SHP77 treated with DMSO at 0.1 percent for 48 hours (cell line): ENCODE measurements around the gene HERC2.
"Not testable (repeated sequence)": the region's sequence is repeated elsewhere in the genome, so short reads cannot be mapped to it uniquely, and the experiment has no call there.

Experiments used
- DNase-seq: peaks from one replicate; lab custom pipeline; 2025; lab: John Stamatoyannopoulos, UW

HERC2 gene

DNA sequence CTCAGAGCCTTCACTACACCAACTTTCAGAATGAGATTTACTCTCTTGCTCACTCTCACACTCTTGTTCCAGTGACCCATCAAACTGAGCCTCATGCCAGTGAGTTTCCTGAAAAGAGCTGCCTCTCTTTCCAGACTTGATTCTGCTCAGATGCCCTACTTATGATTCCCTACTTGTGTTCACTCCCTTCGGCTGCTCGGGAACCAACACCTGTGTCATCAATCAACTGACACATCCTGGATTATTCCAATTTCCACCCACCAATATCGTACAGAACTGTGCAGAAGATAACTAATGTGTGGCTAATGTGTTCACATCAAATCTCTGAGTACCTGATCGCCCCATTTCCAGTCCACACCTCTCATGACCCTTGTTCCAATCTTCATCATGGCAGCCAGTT, 100.3 kb downstream of the HERC2 start:
- DNase-seq, result not testable (repeated sequence)

DNA sequence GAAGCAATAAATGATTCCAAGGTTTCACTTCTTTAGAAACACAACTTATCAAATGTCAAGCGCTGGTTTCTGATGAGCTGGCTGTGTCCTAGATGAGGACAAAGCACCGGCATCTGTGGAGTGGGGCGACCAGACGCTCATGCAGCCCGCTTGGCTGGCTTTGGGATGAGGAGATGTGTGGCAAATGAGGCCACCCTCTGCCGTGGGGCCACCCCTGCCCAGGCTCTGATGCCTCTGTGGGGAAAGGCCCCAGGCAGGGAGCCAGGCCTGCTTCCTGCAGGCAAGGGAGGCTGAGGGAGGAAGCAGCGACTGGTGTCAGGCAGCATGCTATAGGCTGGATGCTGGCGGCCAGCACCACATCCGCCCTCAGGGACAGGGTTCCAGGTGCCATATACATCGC, 102.9 kb downstream of the HERC2 start:
- no peak for DNase-seq

DNA sequence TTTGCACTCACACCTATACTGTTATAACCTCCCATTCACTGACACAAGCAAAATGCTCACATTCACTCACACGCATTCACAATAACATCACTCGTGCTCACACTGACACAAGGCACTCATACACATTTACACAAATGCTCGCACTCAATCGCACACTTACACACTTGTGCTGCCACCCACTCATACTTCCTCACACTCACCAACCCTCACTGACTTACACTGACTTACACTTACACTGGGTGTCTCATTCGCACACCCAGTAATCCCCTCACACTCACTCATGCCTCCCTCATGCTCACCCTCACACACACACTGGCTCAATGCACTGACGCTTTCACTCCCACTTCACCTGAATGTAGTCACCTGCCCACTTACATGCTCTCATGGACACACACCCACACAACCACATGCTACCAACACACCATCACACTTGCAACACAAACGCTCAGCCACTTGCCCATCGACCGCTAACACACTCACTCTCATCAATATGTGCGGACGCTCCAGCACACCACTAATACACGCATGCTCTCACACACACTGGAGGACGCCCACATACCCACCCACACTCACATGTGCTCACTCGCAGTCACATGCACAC, 104.9 kb downstream of the HERC2 start:
- not testable (repeated sequence) for DNase-seq

DNA sequence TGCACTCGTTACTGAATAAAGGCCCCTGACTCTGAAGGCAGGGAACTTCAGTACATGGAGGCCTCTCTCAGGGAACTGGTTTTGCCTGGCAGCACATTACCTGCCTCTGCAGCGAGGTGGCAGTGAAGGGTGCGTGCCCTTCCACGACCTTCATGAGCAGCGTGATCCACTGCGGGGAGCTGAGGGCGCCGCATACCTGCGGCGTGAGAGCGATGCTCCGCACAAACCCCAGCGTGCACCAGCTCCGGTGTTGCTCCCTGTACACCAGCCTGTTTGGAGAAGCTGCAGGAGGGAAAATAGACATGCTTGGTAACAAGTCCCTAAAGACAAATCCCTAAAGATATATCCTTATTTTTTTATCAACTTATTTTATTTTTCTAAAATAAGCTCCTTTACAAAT, 106.5 kb downstream of the HERC2 start:
- DNase-seq, result not testable (repeated sequence)

DNA sequence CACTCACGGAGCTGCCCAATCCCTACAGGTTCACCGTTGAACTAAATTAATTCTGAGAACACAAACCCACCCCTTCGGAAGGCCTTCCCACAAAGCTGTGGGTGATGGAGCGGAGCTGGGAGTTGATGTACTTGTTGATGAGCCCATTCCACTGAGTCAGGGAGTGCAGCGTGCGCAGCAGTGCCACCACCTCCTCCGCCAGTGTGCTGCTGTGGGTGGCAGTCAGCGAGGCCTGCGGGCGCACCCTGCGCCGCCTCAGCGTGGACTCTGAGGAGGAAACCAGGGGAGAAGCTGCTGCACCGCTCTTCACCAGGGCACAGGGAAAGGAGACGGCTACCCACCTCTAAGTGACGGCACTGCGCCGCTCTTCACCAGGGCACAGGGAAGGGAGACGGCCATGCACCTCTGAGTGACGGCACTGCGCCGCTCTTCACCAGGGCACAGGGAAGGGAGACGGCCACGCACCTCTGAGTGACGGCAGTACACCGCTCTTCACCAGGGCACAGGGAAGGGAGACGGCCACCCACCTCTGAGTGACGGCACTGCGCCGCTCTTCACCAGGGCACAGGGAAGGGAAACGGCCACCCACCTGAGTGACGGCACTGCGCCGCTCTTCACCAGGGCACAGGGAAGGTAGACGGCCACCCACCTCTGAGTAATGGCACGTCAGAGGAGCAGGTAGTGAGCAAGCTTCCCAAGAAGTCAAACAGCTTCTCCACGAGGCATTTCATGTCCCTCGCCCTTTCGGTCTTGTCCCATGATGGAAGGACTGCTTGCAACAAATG, 107.8 kb downstream of the HERC2 start:
- DNase-seq, result not testable (repeated sequence)

DNA sequence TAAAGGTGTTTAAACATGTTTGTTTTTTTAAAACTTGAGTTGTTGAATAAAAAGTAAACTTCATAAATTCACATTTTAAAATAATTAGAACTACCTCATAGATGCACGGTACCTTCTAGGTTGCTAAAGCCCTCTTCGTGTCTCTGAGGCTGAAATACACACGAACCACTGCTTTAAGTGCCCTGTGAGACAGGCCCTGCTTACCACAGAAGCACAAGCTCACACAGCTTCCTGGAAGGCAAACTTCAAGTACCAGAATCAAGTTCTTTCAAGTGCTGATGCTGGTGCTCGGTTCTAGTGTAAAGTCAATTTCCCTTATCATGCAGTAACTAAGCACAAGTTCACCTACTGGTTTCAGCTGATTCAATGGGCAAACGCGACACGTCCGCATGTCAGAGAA, 108.6 kb downstream of the HERC2 start:
- not testable (repeated sequence) for DNase-seq

DNA sequence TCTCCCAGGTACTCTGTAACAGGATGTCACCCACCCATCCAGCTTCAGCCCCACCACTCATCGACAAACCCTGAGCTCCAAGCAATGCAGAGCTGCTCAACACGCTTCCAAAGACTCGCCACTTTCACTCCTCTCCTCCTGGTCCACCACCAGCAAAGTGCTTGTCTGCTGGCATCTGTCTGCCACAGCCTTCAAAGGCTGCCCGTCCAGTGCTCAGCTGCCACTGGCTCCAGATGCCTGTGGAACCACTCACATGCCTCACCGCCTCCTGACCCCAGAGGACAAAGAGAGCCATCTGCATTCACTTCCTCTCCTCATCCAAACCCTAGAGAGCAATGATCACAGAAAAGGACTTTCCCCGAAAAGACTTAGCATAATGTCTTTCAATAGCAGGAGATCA, 113.4 kb downstream of the HERC2 start:
- no peak for DNase-seq

DNA sequence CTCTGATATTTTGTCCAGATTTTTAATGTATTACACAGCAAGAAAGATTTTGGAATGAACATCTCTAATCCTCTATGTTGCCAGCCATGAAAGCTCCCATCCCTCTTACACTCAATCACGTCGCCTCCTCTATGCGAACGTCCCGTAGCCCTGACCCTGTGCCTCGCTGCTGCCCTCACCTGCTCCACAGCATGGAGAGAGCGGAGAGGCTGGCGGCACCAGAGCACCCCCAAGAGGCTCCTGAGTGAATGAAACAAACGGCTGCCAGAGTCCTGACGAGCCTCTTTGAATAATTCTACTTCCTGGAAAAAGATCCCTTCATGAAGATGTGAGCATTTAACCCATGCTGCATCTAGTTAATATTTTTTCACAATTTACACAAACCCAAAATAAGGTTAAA, 116.3 kb downstream of the HERC2 start:
- DNase-seq, result not testable (repeated sequence)

DNA sequence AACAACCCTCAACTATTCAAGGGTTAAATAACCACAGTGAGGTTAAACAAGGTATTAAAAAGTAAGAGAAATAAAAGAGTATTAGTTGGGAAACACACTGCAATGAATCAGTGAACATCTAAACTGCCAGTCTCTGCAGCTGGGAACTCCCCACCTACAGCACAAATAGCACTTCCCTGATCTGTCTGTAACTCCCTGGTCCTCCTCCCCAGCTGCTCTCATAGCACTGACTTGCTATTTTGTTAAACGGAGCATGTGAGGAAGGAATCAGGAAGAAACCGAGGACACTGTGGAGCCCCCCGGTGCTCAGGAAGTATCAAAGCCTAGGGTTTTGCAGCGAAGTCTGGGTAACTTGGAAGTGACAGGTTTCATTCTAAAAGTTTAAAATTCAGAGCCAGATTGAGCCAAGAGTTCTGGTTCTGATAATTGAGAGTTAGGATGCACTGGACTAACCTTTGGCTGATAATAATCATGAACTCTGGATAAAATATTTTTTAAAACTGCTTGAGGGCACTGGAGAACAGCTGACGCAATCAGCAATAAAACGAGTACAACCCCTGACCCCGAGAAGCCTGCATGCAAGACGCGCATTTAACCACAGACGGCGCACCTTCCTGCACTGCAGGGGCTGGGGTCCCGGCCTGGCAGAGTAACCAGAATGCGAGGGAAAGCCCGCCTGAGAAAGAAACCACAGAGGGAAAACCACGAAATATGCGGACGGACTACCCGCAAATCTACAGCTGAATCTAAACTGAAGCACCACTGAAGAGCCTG, 118.7 kb downstream of the HERC2 start:
- not testable (repeated sequence) for DNase-seq

DNA sequence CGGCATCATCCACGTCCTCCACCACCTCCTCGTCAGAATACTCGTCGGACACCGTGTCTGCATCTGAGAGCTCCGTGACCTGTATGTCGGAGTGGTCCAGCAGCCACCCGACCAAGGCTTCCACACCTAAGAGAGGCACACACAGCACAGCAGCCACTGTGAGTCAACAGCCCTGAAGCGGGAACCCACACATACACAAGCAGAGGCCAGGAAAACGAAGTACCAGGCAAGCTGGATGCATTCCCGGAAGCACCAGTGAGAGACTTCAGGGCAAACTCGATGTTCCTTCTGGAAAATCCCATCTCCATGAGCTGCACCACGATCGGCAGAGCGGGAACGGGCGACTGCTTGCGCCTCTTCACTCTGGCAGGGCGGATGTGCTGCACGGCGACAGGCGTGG, 119.9 kb downstream of the HERC2 start:
- not testable (repeated sequence) for DNase-seq

DNA sequence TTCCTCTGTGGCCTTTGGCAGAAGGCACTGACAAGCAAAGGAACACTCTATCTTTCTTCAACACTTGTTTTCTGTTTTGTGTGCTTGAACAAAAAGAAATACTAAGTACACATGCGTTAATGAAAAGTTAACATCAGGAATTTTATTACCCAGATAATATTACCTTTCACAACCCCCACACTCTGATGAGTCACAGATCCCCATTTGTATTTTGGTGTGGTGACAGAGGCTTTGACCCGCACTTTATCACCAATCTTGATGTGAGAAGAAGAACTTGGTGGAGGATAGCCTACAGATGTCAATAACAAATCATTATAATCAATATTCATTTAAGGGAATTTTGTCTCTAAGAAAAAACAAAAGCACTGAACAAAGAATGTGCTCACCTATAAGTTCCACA, 123.8 kb downstream of the HERC2 start:
- not testable (repeated sequence) for DNase-seq

DNA sequence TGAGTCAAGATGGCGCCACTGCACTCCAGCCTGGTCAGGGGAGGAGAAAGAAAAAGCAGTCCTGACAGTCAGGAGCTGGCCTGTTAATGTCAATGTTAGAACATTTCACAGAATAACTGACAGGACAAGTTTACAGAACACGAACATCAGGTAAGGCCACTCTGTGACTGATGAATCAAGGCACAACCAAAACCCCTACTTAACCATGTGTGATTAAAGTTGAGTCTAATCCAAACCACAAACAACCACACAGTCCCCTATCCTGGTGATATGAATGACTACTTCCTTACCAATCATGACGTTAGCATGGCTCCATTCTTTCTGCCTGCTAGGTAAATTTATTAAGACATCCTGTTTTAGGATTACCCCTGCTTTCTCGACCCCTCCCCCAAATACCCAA, 124.3 kb downstream of the HERC2 start:
- not testable (repeated sequence) for DNase-seq

DNA sequence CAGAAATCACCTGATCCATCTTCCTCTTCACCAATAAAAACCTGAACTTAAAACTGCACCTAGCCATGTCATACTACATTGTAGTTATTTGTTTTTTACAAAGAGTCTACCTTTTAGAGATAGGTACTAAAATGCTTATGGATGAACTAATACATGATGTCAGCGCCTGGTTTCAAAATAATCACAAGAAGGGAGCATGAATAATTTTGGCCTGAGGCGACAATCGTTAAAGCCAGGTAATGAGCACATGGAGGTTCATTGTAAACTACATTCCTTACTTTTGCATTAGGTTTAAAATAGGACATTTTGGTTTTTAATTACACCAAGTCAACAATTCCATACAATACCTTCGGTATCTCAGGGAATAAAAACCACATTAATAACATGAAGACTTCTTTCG, 125.4 kb downstream of the HERC2 start:
- DNase-seq, result not testable (repeated sequence)

DNA sequence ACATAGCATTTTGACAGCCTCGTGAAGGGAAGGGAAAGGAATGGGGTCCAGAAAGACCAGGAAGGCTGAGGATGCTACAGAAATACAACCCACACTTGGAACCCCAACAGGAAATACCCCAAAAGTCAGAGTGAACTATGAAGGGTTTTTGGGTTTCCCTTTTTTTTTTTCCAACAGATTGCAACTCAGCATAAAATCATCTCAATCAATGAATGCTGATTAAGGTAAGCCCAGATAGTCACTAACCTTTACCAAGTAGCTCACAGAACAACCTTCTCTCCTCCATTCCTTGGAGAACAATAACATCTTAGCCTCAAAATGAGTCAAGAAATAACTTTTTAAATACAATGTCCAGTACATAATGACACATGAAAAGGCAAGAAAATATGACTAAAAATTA, 129.2 kb downstream of the HERC2 start:
- no peak for DNase-seq

DNA sequence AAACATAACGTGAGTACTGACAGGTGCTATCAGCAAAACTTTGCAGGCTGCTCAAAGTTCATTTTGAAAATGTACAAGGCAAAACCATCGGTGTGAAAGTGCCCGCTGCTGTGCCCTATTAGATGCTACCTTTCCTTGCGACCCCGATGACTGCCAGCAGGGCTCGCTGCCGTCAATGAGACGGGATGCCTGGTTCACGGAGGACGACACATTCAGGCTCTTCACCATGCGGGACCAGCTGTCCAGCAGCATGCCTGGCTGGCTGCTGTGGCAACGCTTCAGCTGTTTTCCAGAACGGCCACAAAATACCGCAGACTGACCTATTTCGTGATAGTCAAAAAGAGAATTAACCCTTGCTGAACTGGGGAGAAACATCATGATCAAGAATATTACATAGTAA, 130.1 kb downstream of the HERC2 start:
- peak; percentile 1 for DNase-seq

DNA sequence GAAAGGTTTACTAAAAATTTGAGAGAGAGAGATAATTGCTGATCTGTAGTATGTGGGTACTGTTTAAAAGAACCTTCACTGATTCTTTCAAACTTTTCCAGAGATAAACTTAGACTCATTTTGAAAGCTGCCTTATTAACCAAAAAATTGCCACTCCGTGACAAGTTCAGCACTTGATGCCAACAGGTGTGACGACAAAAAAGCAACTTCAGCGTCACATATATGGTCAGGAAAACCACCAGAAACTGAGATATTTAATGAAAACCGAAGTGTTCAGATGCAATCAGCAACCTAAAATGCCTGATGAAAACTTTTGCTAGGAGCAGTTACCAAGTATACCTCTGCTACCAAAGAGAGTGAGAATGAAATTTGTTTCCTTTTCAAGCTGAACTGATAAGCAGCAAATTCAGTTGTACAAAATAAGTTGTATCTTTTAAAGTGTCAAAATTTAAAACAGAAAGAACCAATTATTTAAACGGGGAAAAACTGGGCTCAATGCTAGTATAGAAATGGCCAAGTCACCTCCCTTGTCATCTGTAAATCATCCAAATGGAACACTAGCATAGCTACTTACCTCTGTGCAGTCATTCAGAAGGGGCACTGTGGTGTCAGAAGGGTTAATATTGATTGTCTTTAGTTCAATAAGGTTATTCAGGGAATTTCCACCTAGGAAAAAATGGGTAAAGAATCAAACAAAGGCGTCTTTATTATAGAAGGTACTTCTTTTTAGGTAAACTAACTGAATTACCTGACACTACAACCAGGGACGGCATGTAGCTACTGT, 131.4 kb downstream of the HERC2 start:
- no peak for DNase-seq

DNA sequence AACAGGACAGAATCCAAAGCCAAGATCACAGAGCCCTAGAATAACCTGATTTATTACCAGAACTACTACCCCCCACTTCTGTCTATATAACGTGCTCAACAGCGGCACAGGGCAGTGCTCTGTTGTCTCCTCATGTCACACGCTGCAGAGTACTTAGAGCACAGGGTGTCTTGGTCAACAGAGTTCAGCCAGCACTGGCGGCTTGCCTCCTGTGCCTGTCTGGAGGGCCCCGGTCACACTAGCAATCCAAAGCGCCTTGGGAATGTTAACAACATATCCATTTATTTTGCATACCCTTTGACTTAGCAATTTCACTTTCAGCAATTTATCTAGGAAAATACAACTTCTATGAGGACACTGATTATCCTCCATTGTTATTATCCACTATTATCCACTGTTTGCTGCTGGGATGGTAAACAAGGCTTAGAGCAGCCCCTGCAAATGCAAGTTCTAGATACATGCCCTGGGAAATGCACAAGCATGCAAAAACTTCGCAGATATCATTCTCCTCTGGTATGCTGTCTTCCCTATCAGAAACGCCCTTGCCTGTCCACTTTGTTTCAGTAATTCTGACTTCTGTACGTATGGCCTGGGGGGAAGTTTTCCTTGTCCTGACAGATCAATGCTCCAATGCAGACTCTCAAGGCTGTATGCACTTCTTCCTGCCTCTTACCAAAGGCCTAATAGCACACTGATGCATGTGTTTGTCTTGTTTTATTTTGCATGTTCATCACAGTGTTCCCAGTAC, 136.7 kb downstream of the HERC2 start:
- no peak for DNase-seq

DNA sequence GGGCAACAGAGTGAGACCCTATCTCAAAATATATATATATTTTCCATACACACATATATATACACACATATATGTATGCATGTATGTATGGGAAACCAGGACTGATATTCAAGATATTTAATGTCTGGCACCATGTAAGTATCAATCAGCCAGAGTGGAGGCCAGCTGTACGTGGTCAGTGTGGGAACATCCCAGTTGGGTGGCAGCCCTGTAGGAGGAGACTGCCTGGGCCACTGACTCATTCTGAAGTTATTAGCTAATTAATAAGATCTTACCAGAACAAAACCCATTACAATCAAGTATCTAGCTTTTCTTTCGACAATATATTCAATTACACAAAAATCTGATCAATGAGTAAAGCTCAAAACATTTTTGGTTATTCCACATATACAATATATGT, 137.8 kb downstream of the HERC2 start:
- no peak for DNase-seq

DNA sequence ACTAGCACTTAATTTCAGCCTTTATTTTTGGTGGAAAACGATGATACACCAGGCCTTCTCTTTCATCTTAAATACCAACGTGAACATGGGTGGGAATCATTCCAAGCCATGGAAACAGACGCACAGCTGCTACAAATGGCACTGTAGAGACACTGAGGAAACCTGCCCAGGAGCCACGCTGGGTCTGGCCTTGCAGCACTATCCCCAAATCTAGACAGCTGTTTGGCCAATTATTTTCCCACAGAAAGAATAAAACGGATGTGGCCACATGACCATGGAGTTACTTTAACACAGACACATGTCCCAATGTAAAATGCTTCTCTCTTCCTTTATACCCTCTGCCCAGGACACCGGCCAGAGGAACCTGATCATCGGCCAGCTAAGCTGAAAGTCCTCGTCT, 139.2 kb downstream of the HERC2 start:
- no peak for DNase-seq

DNA sequence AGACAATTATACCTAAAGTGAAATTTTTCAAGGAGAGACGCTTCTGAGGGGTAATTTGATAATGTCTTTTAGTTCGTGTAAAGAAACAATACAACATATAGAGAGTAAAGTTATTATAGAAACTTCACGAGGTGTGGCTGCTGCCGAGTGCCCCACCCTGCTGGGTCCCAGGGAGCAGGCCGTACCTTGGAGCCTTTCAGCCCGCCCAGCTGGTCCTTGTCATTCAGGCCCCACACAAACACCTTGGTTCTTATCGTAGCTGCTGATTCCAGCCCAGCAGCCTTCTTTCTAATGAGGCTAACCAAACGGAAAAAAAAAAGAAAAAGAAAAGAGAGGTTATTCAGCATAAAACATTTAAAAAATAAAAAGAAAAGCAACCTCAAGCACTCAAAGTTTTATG, 139.8 kb downstream of the HERC2 start:
- no peak for DNase-seq

DNA sequence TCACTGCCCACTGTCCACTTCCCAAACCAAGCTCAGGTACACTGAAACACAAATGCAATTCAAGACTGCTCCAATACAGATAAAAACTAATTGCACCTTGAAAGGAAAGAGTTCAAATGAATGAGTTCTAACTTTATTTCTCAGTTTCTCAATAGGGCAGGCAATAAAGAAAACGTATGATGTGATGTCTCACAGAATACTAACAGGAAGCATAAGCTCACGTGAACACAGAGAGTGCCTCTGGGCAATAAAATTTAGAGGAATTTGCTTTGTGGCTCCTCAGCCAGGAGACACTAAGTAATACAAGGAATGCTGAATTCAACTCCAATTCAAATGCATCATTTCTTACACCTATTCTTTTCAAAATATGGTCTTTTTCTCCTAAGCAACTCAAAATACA, 140.6 kb downstream of the HERC2 start:
- no peak for DNase-seq

DNA sequence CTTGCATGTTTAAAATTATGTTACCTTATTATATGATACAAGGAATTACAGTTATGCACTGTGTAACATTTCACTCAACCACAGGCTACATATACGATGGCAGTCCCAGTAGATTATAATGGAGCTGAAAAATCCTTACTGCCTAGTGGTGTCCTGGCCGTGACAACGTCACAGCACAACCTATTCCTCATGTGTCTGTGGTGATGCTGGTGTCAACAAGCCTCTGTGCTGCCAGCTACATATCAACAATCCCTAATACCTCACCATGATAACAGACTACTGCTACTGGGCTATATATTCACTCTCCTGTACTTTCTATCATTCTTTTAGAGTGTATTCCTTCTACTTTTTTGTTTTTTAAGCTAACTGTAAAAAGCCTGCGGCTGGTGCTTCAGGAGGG, 142.7 kb downstream of the HERC2 start:
- DNase-seq, result no peak
